SK-N-SH (cell line): Measurements from ENCODE around the gene CRYGD. TPM values are rescaled to one million over a fixed set of nuclear protein-coding genes. Genes with fewer than 3 reads are reported as not detected.

ENCODE experiments used
- CTCF ChIA-PET: fragments of 300-600, 350-600 bp; formaldehyde crosslinking; extraction: SDS; loops from one replicate; lab custom pipeline; 2021; lab: Yijun Ruan, JAX
- POLR2A ChIA-PET: fragments of 350-600 bp; sonication (Branson Sonifier 250); formaldehyde crosslinking; extraction: SDS; loops from one replicate; lab custom pipeline; 2020; ENCODE audit warnings: antibody characterized with exemption, inconsistent platforms; lab: Yijun Ruan, JAX
- DNase-seq: peaks from one replicate; pipeline ENCODE4 v3.0.0; 2012
- H2AFZ ChIP-seq: fragments of 200-600 bp; sonication (generic); 2 replicates; pipeline ENCODE4 v1.8.1; 2016; ENCODE audit warnings: antibody characterized with exemption, mild to moderate bottlenecking, low read depth
- H3F3A ChIP-seq: fragments of 200-600 bp; sonication (generic); replicated peaks from 2 replicates; pipeline ENCODE3; 2016; ENCODE audit warnings: antibody characterized with exemption, mild to moderate bottlenecking; ENCODE audit not compliant: insufficient read depth
- H3K27ac ChIP-seq, 2 experiments: fragments of 200-500 bp in 1 of 2; fragments of 200-600 bp in 1 of 2; sonication (Bioruptor generic) in 1 of 2; sonication (generic), shearing (Covaris generic) in 1 of 2; 2 replicates each; pipeline versions ENCODE4 v1.5.1 to v1.6.1; 2014 to 2016; ENCODE audit warnings: low read depth in 2 of 2, inconsistent platforms in 1 of 2, low read length in 1 of 2, mild to moderate bottlenecking in 1 of 2, mixed read lengths in 1 of 2
- H3K27me3 ChIP-seq: fragments of 200-600 bp; sonication (generic), shearing (Covaris generic); 2 replicates; pipeline ENCODE4 v1.6.1; 2016; ENCODE audit warnings: mixed run types; ENCODE audit not compliant: insufficient read depth
- H3K36me3 ChIP-seq, 2 experiments: fragments of 200-500 bp in 1 of 2; fragments of 200-600 bp in 1 of 2; sonication (Bioruptor generic) in 1 of 2; sonication (generic) in 1 of 2; replicated peaks in 1 of 2; 2 replicates each; pipeline versions ENCODE3 to v1.5.1; 2014 to 2016; ENCODE audit warnings: low read length in 1 of 2, mild to moderate bottlenecking in 1 of 2; ENCODE audit not compliant: insufficient read depth in 2 of 2, control insufficient read depth in 1 of 2
- H3K4me1 ChIP-seq, 2 experiments: fragments of 200-500 bp in 1 of 2; fragments of 200-600 bp in 1 of 2; sonication (Bioruptor generic) in 1 of 2; sonication (generic), shearing (Covaris generic) in 1 of 2; 2 replicates each; pipeline versions ENCODE4 v1.5.1 to v1.6.1; 2014 to 2016; ENCODE audit warnings: low read depth in 1 of 2, low read length in 1 of 2, mixed run types in 1 of 2; ENCODE audit not compliant: insufficient read depth in 2 of 2, control insufficient read depth in 1 of 2
- H3K4me2 ChIP-seq: fragments of 200-600 bp; sonication (generic), shearing (Covaris generic); 2 replicates; pipeline ENCODE4 v1.6.1; 2017; ENCODE audit warnings: mixed run types
- H3K4me3 ChIP-seq, 2 experiments: fragments of 200-500 bp in 1 of 2; fragments of 200-600 bp in 1 of 2; sonication (Bioruptor generic) in 1 of 2; sonication (generic), shearing (Covaris generic) in 1 of 2; 2 replicates each; pipeline versions ENCODE4 v1.5.1 to v1.8.1; 2014 to 2016; ENCODE audit warnings: low read depth in 2 of 2, inconsistent platforms in 1 of 2, low read length in 1 of 2, mild to moderate bottlenecking in 1 of 2, mixed read lengths in 1 of 2, moderate library complexity in 1 of 2
- H3K79me2 ChIP-seq: fragments of 200-600 bp; sonication (generic); 2 replicates; pipeline ENCODE4 v1.8.1; 2017; ENCODE audit warnings: mild to moderate bottlenecking; ENCODE audit not compliant: insufficient read depth
- H3K9ac ChIP-seq: fragments of 200-600 bp; sonication (generic); 2 replicates; pipeline ENCODE4 v1.6.1; 2017; ENCODE audit warnings: mixed run types
- H3K9me2 ChIP-seq: fragments of 200-600 bp; sonication (generic); 2 replicates; pipeline ENCODE4 v1.6.1; 2017; ENCODE audit warnings: mixed run types
- H3K9me3 ChIP-seq: fragments of 200-600 bp; sonication (generic); 2 replicates; pipeline ENCODE4 v1.6.1; 2017; ENCODE audit warnings: mixed run types, mild to moderate bottlenecking, moderate library complexity
- H4K20me1 ChIP-seq: fragments of 200-600 bp; sonication (generic); 2 replicates; pipeline ENCODE4 v1.6.1; 2017; ENCODE audit warnings: mild to moderate bottlenecking, mixed run types; ENCODE audit not compliant: insufficient read depth
- EZH2phosphoT487 ChIP-seq: fragments of 200-600 bp; sonication (generic); IDR thresholded peaks from 2 replicates; pipeline ENCODE4 v1.6.1; 2017; ENCODE audit warnings: low read depth, mixed run types, mild to moderate bottlenecking, antibody characterized with exemption, moderate library complexity, borderline replicate concordance
- FOXM1 ChIP-seq: IDR thresholded peaks from 2 replicates; pipeline ENCODE4 v1.4.0; 2012; ENCODE audit warnings: low read depth, mild to moderate bottlenecking
- GABPA ChIP-seq: IDR thresholded peaks from 2 replicates; pipeline ENCODE4 v1.4.0; 2012; ENCODE audit warnings: low read depth, mild to moderate bottlenecking
- GATA2 ChIP-seq: sonication (generic); formaldehyde crosslinking; IDR thresholded peaks from 2 replicates; pipeline ENCODE4 v1.5.0; 2020; ENCODE audit warnings: mild to moderate bottlenecking, missing genetic modification reagents
- JUND ChIP-seq: IDR thresholded peaks from 2 replicates; pipeline ENCODE4 v1.4.0; 2012
- MAX ChIP-seq: IDR thresholded peaks from 2 replicates; pipeline ENCODE4 v1.4.0; 2012; ENCODE audit warnings: low read depth
- MEF2A ChIP-seq: IDR thresholded peaks from 2 replicates; pipeline ENCODE4 v1.4.0; 2012; ENCODE audit warnings: low read depth, borderline replicate concordance
- MXI1 ChIP-seq: IDR thresholded peaks from 2 replicates; pipeline ENCODE4 v1.6.1; 2012; ENCODE audit warnings: mild to moderate bottlenecking, low read depth, low read length, improper control_type of control experiment
- NFIC ChIP-seq: IDR thresholded peaks from 2 replicates; pipeline ENCODE4 v1.4.0; 2012; ENCODE audit warnings: borderline replicate concordance
- POLR2AphosphoS5 ChIP-seq: IDR thresholded peaks from 2 replicates; pipeline ENCODE4 v1.6.1; 2012; ENCODE audit warnings: low read depth, low read length
- RAD21 ChIP-seq: IDR thresholded peaks from 2 replicates; pipeline ENCODE4 v1.6.1; 2012; ENCODE audit warnings: mild to moderate bottlenecking, low read length
- RXRA ChIP-seq: IDR thresholded peaks from 2 replicates; pipeline ENCODE4 v1.4.0; 2012; ENCODE audit warnings: low read depth, mild to moderate bottlenecking, borderline replicate concordance
- TCF12 ChIP-seq: IDR thresholded peaks from 2 replicates; pipeline ENCODE4 v1.4.0; 2012
- USF2 ChIP-seq: fragments of 150-350 bp; IDR thresholded peaks from 2 replicates; pipeline ENCODE4 v1.6.1; 2017; ENCODE audit warnings: antibody characterized with exemption, low read length, low read depth, borderline replicate concordance
- ZBTB33 ChIP-seq: IDR thresholded peaks from 2 replicates; pipeline ENCODE4 v1.4.0; 2012; ENCODE audit warnings: low read depth, borderline replicate concordance
- WGBS: methylation state at CpG from one replicate; pipeline ENCODE4 v1.1.6; 2017; ENCODE audit warnings: low lambda C conversion rate; 5-methylcytosine and 5-hydroxymethylcytosine counted together
- polyA plus RNA-seq, 3 experiments: library from polyadenylated mRNA; depleted of rRNA; stranded (reverse); fragments of >200 nt; gene quantifications; 2 replicates each; pipeline ENCODE4 v1.2.3, GENCODE V29; 2012

CRYGD gene
- polyA plus RNA-seq, 1 of the 3 experiments (the other 2 are of a cell fraction) = not detected

DNA sequence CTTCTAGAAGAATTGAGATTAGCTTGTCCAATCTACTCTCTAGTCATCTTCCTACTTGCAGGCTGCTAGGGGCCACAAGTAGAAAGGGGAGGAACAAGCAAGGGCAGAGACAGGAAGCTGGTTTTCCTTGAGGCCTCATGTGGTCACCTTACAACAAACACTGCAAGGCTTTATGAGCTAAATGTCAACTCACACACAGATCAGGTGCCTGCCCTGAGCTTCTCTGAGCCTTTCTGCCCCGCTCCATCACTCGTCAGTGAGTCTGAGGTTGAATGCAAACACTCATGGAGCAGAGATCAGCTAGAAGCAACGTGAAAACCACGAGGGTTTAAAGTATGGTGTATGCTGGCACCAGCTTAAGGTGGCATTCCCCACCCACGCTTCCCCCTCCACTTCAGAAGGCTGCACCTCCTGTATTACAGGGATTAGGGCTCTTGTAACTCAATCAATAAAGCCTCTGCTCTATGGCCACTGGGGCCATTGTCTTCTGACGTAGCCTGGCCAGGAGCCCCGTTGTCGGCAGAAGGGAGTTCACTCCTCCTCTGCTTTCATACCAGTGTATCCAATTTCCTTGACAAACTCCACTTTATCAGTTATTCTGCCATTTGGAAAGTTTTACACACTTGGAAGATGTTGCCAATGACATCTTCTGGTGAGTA lies 10.7 kb upstream of the CRYGD start:
- CTCF ChIA-PET = no interaction called here
- H3F3A ChIP-seq = no peaks in the 10 kb centered on the region
- TF ChIP-seq RAD21 (no peak), EZH2phosphoT487 (no peak), GATA2 (no peak), MXI1 (no peak), POLR2AphosphoS5 (no peak), GABPA (no peak), MEF2A (no peak), USF2 (no peak), MAX (no peak), FOXM1 (no peak), NFIC (no peak), RXRA (no peak)
- H3K27me3 ChIP-seq = no peaks in the 10 kb centered on the region
- no peak for DNase-seq
- no peak overlapping the region for H3K27ac ChIP-seq
- H3K9me2 ChIP-seq = no peaks in the 10 kb centered on the region
- H3K9me3 ChIP-seq = no peaks in the 10 kb centered on the region
- H3K4me1 ChIP-seq = peaks cover 0 to 14% of the 10 kb centered on the region in 2 experiments; a peak in 2 of 4 replicates
- no peak overlapping the region for H3K4me2 ChIP-seq
- no peak overlapping the region for H3K9ac ChIP-seq
- WGBS = 54% methylated on average over 7 of the region's 8 CpGs
- H4K20me1 ChIP-seq = no peaks in the 10 kb centered on the region
- no peak overlapping the region for H3K4me3 ChIP-seq
- no peaks in the 10 kb centered on the region for H3K36me3 ChIP-seq
- POLR2A ChIA-PET = no interaction called here
- no peak overlapping the region for H2AFZ ChIP-seq
- H3K79me2 ChIP-seq = no peaks in the 10 kb centered on the region

DNA sequence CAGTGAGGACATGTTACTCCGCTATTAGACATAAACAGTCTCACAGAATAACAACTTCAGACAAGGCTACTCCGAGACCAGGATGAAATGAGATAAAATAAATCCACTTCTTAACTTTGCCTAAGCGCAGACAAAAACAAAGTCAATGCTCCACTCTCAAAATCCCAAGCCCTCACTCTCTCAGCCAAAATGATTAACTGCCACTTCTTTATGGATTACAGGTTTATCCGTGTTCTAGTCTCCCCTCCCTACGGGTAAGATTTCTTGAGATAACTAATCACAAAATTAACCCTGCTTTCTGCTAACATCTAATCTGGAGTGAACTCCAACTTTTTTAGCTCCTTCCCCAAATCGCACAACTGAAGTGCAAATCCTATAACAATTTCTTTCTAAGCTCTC lies 6.4 kb upstream of the CRYGD start:
- H3K36me3 ChIP-seq = no peaks in the 10 kb centered on the region
- no peaks in the 10 kb centered on the region for H3K9me2 ChIP-seq
- H3K4me1 ChIP-seq = peaks cover 0 to 16% of the 10 kb centered on the region in 2 experiments; a peak in 2 of 4 replicates
- 93% methylated on average over 6 of the region's 6 CpGs for WGBS
- no peak overlapping the region for H2AFZ ChIP-seq
- peaks cover 3% of the 10 kb centered on the region for H3F3A ChIP-seq
- peak overlapping the region in 1 of 2 experiments; percentile 86; a peak in 3 of 4 replicates for H3K27ac ChIP-seq
- CTCF ChIA-PET = interaction anchor here (1.0 to 1.3 kb wide), 3 partner anchors 10 to 28 kb away, joined by 3 to 4 read pairs (median 3); no protein-coding TSS in a partner anchor
- H3K9me3 ChIP-seq = no peaks in the 10 kb centered on the region
- no peaks in the 10 kb centered on the region for H3K27me3 ChIP-seq
- no peak overlapping the region for H3K4me2 ChIP-seq
- H4K20me1 ChIP-seq = no peaks in the 10 kb centered on the region
- H3K79me2 ChIP-seq = no peaks in the 10 kb centered on the region
- H3K4me3 ChIP-seq = no peak overlapping the region
- no peak for DNase-seq
- no peak overlapping the region for H3K9ac ChIP-seq
- TF ChIP-seq TCF12 (no peak), GABPA (no peak), GATA2 (no peak), MXI1 (no peak), POLR2AphosphoS5 (no peak), ZBTB33 (no peak), RAD21 (no peak), JUND (no peak)
- POLR2A ChIA-PET = no interaction called here
